Endothelial cell of umbilical vein (primary cell): Measurements from ENCODE around the gene ST8SIA1. TPM values are rescaled to one million over a fixed set of nuclear protein-coding genes. Genes with fewer than 3 reads are reported as not detected.

Source experiments
- BruUV-seq: library from RNA; stranded (reverse); fragments of 400-500 nt; replicated peaks from 2 replicates; lab custom pipeline; 2021; lab: Mats Ljungman, UMichigan
- CTCF ChIA-PET: fragments of 300-600, 350-600 bp; sonication (Branson Sonifier 250); formaldehyde crosslinking; loops from one replicate; lab custom pipeline; 2021; ENCODE audit warnings: antibody characterized with exemption, inconsistent platforms; lab: Charles Lee
- POLR2A ChIA-PET: fragments of 300-600, 350-600 bp; sonication (Branson Sonifier 250); formaldehyde crosslinking; loops from one replicate; lab custom pipeline; 2021; ENCODE audit warnings: antibody characterized with exemption, inconsistent platforms; lab: Charles Lee
- DNase-seq: peaks from one replicate; pipeline ENCODE4 v3.0.0-alpha.2; 2011; ENCODE audit warnings: low read depth, low spot score
- FAIRE-seq: peaks from 2 replicates; lab custom pipeline; 2011; peaks lifted over from hg19 to GRCh38; lab: Jason Lieb, UNC
- H2AFZ ChIP-seq: 2 replicates; pipeline ENCODE4 v1.6.0; 2012; ENCODE audit warnings: low read depth, low read length, control low read depth, inconsistent platforms
- H3K27ac ChIP-seq: 2 replicates; pipeline ENCODE4 v1.5.1; 2011; ENCODE audit warnings: low read depth, mild to moderate bottlenecking, control low read depth, low read length, moderate library complexity; ENCODE audit not compliant: insufficient read depth
- H3K27me3 ChIP-seq, 2 experiments: 2 replicates each; pipeline versions ENCODE4 v1.6.0 to v1.6.1; 2011; ENCODE audit warnings: low read length in 2 of 2, mixed read lengths in 1 of 2; ENCODE audit not compliant: control insufficient read depth in 2 of 2, insufficient read depth in 2 of 2
- H3K36me3 ChIP-seq, 2 experiments: 2 replicates in 1 of 2; 3 replicates in 1 of 2; pipeline ENCODE4 v1.5.1; 2011; ENCODE audit warnings: low read length in 2 of 2, mild to moderate bottlenecking in 1 of 2, moderate library complexity in 1 of 2; ENCODE audit not compliant: control insufficient read depth in 2 of 2, insufficient read depth in 2 of 2; ENCODE audit errors: extremely low read depth in 1 of 2
- H3K4me1 ChIP-seq: 3 replicates; pipeline ENCODE4 v1.5.1; 2011; ENCODE audit warnings: mild to moderate bottlenecking, low read length; ENCODE audit not compliant: control insufficient read depth, insufficient read depth; ENCODE audit errors: extremely low read depth
- H3K4me2 ChIP-seq: 2 replicates; pipeline ENCODE4 v1.6.1; 2011; ENCODE audit warnings: low read length, control low read depth, mixed read lengths; ENCODE audit not compliant: insufficient read depth
- H3K4me3 ChIP-seq, 3 experiments: fragments of 200-600 bp in 1 of 3; sonication (generic), shearing (Covaris generic) in 1 of 3; replicated peaks in 1 of 3; 2 replicates each; pipeline ENCODE4 v1.5.1; 2011 to 2016; ENCODE audit warnings: control low read depth in 3 of 3, low read length in 3 of 3, mild to moderate bottlenecking in 2 of 3, inconsistent platforms in 1 of 3, low read depth in 1 of 3, moderate library complexity in 1 of 3; ENCODE audit not compliant: insufficient read depth in 1 of 3
- H3K79me2 ChIP-seq: 2 replicates; pipeline ENCODE4 v1.6.0; 2012; ENCODE audit warnings: low read length, inconsistent platforms; ENCODE audit not compliant: control insufficient read depth, insufficient read depth
- H3K9ac ChIP-seq: replicated peaks from 2 replicates; pipeline ENCODE3; 2011; ENCODE audit warnings: low read length, control low read depth; ENCODE audit not compliant: insufficient read depth; ENCODE audit errors: extremely low read depth
- H3K9me1 ChIP-seq: replicated peaks from 3 replicates; pipeline ENCODE4 v1.6.0; 2011; ENCODE audit warnings: mild to moderate bottlenecking, low read length; ENCODE audit not compliant: control insufficient read depth, insufficient read depth; ENCODE audit errors: extremely low read depth
- H3K9me3 ChIP-seq: replicated peaks from 2 replicates; pipeline ENCODE4 v1.5.1; 2012; ENCODE audit warnings: low read length, inconsistent platforms; ENCODE audit not compliant: control insufficient read depth, insufficient read depth
- H4K20me1 ChIP-seq: replicated peaks from 2 replicates; pipeline ENCODE3; 2011; ENCODE audit warnings: mild to moderate bottlenecking, low read length; ENCODE audit not compliant: control insufficient read depth, insufficient read depth; ENCODE audit errors: extremely low read depth
- CTCF ChIP-seq, 2 donors: IDR thresholded peaks; 1 replicate in 1 of 2; 2 replicates in 1 of 2; pipeline ENCODE4 v1.5.1; 2011; ENCODE audit warnings: low read length in 2 of 2, mild to moderate bottlenecking in 2 of 2, moderate library complexity in 2 of 2, control low read depth in 1 of 2, inconsistent platforms in 1 of 2, low read depth in 1 of 2; ENCODE audit not compliant: insufficient read depth in 1 of 2; ENCODE audit errors: extremely low read depth in 1 of 2
- EZH2 ChIP-seq: IDR thresholded peaks from 2 replicates; pipeline ENCODE4 v1.6.1; 2012; ENCODE audit warnings: borderline replicate concordance, low read depth, mild to moderate bottlenecking, moderate library complexity, low read length, inconsistent platforms; ENCODE audit not compliant: severe bottlenecking
- FOS ChIP-seq: IDR thresholded peaks from 2 replicates; pipeline ENCODE4 v1.6.1; 2011; ENCODE audit warnings: mild to moderate bottlenecking, low read length, moderate library complexity, borderline replicate concordance; ENCODE audit not compliant: insufficient read depth
- MYC ChIP-seq: IDR thresholded peaks from one replicate; pipeline ENCODE4 v1.6.1; 2011; ENCODE audit warnings: mild to moderate bottlenecking, low read depth, low read length
- POLR2AphosphoS5 ChIP-seq: IDR thresholded peaks from 2 replicates; pipeline ENCODE4 v1.6.1; 2012; ENCODE audit warnings: low read depth, mild to moderate bottlenecking, control low read depth, low read length, moderate library complexity; ENCODE audit not compliant: insufficient read depth
- dilution Hi-C: fragments of 300-500 bp; cut with MboI; formaldehyde crosslinking; loops from one replicate; pipeline ENCODE4 v1.15.0; 2019; ENCODE audit warnings: low sequenced_read_pairs; ENCODE audit not compliant: extremely low pct_ligation_motif_present
- intact Hi-C: fragments of 100-400 bp; cut with micrococcal nuclease; formaldehyde crosslinking; loops from one replicate; pipeline ENCODE4 v1.10.0; 2022
- polyA plus RNA-seq, 4 experiments: library from polyadenylated mRNA; depleted of rRNA in 3 of 4; stranded (reverse) in 3 of 4; unstranded in 1 of 4; fragments of >200 nt; gene quantifications; 2 replicates each; pipeline versions ENCODE4 v1.2.1 to v1.2.3, GENCODE V29; 2011 to 2012; ENCODE audit warnings: missing spikeins in 1 of 4
- total RNA-seq: library from RNA; stranded (reverse); gene quantifications from 2 replicates; pipeline ENCODE4 v1.2.3, GENCODE V29; 2021

ST8SIA1 gene
- total and polyA plus RNA-seq, 2 donors (not counting 3 experiments of a cell fraction or from before 2014, with no cell fraction given), result not detected

GRCh38 chr12:22252057-22252456 lies 82.5 kb downstream of the ST8SIA1 start:
- FAIRE-seq, result no peak
- H3K36me3 ChIP-seq, result no peaks in the 10 kb centered on the region

More at GRCh38 chr12:22252057-22252456, 82.5 kb downstream of the ST8SIA1 start:
- DNase-seq, result no peak
- intact Hi-C loops (no loop called here), dilution Hi-C loops (no loop called here)
- no peak overlapping the region for H3K27ac ChIP-seq
- H3K79me2 ChIP-seq, result no peaks in the 10 kb centered on the region
- H3K4me2 ChIP-seq, result no peak overlapping the region
- POLR2A ChIA-PET, result no interaction called here
- H3K27me3 ChIP-seq, result peaks cover 10 to 16% of the 10 kb centered on the region in 2 experiments
- no peaks in the 10 kb centered on the region for H3K4me1 ChIP-seq
- no peak overlapping the region for H2AFZ ChIP-seq
- H3K9me3 ChIP-seq, result no peaks in the 10 kb centered on the region
- no peak overlapping the region for H3K4me3 ChIP-seq
- CTCF ChIA-PET, result no interaction called here
- H3K9ac ChIP-seq, result no peak overlapping the region
- BruUV-seq, result no TSS peak
- no peaks in the 10 kb centered on the region for H3K9me1 ChIP-seq
- H4K20me1 ChIP-seq, result no peaks in the 10 kb centered on the region
- TF ChIP-seq MYC, result no peak
- no peak for TF ChIP-seq POLR2AphosphoS5
- TF ChIP-seq FOS, result no peak
- TF ChIP-seq EZH2, result no peak
- TF ChIP-seq CTCF (IDR thresholded peaks at IDR 0.05; ENCODE audit: extremely low read depth in 1 of 2, insufficient read depth in 1 of 2, low read depth in 1 of 2, low read length in 2 of 2), result no peak
